ENCODE measurements around the gene TMC3.

TMC3 gene

GRCh38 chr15:81321667-81322066 is 52.3 kb downstream of the TMC3 start:
- DNase-seq (ENCODE audit: low spot score): no peak

- no peak for DNase-seq (ENCODE audit: low spot score)
These were observed 56.4 kb downstream of the TMC3 start for GRCh38 chr15:81317642-81318017.

GRCh38 chr15:81316267-81316666 is 57.7 kb downstream of the TMC3 start:
- no peak for DNase-seq (ENCODE audit: low spot score)

GRCh38 chr15:81315452-81316175 is 58.4 kb downstream of the TMC3 start:
- no peak for DNase-seq (ENCODE audit: low spot score)

- DNase-seq (ENCODE audit: low spot score): no peak
These were observed 59.6 kb downstream of the TMC3 start for GRCh38 chr15:81314378-81314777.

GRCh38 chr15:81313686-81314085 is 60.3 kb downstream of the TMC3 start:
- DNase-seq (ENCODE audit: low spot score): no peak

- no peak for DNase-seq (ENCODE audit: low spot score)
These were observed 61.0 kb downstream of the TMC3 start for GRCh38 chr15:81312790-81313543.

- no peak for DNase-seq (ENCODE audit: low spot score)
These were observed 62.1 kb downstream of the TMC3 start for GRCh38 chr15:81311752-81312464.

GRCh38 chr15:81310480-81310879 is 63.5 kb downstream of the TMC3 start:
- no peak for DNase-seq (ENCODE audit: low spot score)

- DNase-seq (ENCODE audit: low spot score): no peak
These were observed 64.2 kb downstream of the TMC3 start for GRCh38 chr15:81309647-81310450.

GRCh38 chr15:81308260-81308659 is 65.8 kb downstream of the TMC3 start:
- DNase-seq (ENCODE audit: low spot score): no peak

- DNase-seq (ENCODE audit: low spot score): no peak
These were observed 69.8 kb downstream of the TMC3 start for GRCh38 chr15:81304226-81304625.

GRCh38 chr15:81303244-81304225 is 70.5 kb downstream of the TMC3 start:
- no peak for DNase-seq (ENCODE audit: low spot score)

GRCh38 chr15:81302701-81303109 is 71.3 kb downstream of the TMC3 start:
- no peak for DNase-seq (ENCODE audit: low spot score)

- DNase-seq (ENCODE audit: low spot score): no peak
These were observed 72.1 kb downstream of the TMC3 start for GRCh38 chr15:81301815-81302399.

- no peak for DNase-seq (ENCODE audit: low spot score)
These were observed 72.6 kb downstream of the TMC3 start for GRCh38 chr15:81301385-81301784.

- no peak for DNase-seq (ENCODE audit: low spot score)
These were observed 74.3 kb downstream of the TMC3 start for GRCh38 chr15:81299630-81300273.

- DNase-seq (ENCODE audit: low spot score): no peak
These were observed 74.9 kb downstream of the TMC3 start for GRCh38 chr15:81299156-81299555.

GRCh38 chr15:81298611-81299010 is 75.4 kb downstream of the TMC3 start:
- no peak for DNase-seq (ENCODE audit: low spot score)
